ENCODE measurements around the gene FRY. TPM values are rescaled to one million over a fixed set of nuclear protein-coding genes. Genes with fewer than 3 reads are reported as not detected.
"Not testable (repeated sequence)": the region's sequence is repeated elsewhere in the genome, so short reads cannot be mapped to it uniquely, and the experiment has no call there.

The FRY gene
- 0.14 and 0.52 TPM in 2 replicates for total RNA-seq

- no peak for DNase-seq (ENCODE audit: low read depth)
- TF ChIP-seq, protein P1, sequence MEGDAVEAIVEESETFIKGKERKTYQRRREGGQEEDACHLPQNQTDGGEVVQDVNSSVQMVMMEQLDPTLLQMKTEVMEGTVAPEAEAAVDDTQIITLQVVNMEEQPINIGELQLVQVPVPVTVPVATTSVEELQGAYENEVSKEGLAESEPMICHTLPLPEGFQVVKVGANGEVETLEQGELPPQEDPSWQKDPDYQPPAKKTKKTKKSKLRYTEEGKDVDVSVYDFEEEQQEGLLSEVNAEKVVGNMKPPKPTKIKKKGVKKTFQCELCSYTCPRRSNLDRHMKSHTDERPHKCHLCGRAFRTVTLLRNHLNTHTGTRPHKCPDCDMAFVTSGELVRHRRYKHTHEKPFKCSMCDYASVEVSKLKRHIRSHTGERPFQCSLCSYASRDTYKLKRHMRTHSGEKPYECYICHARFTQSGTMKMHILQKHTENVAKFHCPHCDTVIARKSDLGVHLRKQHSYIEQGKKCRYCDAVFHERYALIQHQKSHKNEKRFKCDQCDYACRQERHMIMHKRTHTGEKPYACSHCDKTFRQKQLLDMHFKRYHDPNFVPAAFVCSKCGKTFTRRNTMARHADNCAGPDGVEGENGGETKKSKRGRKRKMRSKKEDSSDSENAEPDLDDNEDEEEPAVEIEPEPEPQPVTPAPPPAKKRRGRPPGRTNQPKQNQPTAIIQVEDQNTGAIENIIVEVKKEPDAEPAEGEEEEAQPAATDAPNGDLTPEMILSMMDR (conservative IDR thresholded peaks at IDR 0.05; ENCODE audit: low read depth, low read length), result peak; percentile 5
- peak within 1 kb of the TSS; percentile 76 for H3K4me3 ChIP-seq (ENCODE audit: low read depth, low read length)
These were observed at the start of gene FRY for GRCh38 chr13:32031025-32031814. Gene FRY (plus strand): TSS chr13:32031774. CDS start chr13:32031796, 22 bp downstream.

DNA sequence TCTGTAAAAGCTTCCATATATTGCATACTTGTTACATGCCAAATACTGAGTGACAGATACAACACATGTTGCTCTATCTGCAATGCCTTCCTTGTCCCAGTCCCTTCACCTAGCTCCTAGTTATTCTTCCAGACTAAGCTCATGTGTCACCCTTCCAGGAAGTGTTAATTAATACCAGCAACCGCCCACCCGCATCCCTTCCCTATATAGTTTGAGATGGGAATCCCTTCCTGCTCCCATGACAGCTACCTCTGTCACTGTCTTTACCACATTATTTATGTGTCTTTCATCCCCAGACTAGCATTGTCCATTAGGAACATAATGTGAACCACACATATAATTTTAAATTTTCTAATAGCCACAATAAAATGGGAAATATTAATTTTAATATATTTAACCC is 49.5 kb upstream of the FRY start:
- TF ChIP-seq, protein P1 (conservative IDR thresholded peaks at IDR 0.05; ENCODE audit: low read depth, low read length), result no peak
- no peak for DNase-seq (ENCODE audit: low read depth)
- no peak overlapping the region for H3K4me3 ChIP-seq (ENCODE audit: low read depth, low read length)

- DNase-seq (ENCODE audit: low read depth), result peak; percentile 84
- no peak overlapping the region for H3K4me3 ChIP-seq (ENCODE audit: low read depth, low read length)
- TF ChIP-seq, protein P1 (conservative IDR thresholded peaks at IDR 0.05; ENCODE audit: low read depth, low read length), result no peak
These were observed 49.0 kb upstream of the FRY start for GRCh38 chr13:31982540-31982939.

DNA sequence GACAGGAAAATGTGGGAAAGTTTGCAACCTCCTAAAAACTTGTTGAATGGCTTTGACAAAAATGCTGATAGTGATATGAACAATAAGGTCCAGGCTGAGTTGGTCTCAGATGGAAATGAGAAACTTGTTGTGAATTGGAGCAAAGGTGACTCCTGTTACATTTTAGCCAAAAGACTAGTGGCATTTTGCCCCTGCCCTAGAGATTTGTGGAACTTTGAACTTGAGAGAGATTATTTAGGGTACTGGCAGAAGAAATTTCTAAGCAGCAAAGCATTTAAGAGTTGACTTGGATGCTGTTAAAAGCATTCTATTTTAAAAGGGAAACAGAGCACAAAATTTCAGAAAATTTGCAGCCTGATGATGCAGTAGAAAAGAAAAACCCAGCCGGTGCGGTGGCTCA is 47.9 kb upstream of the FRY start:
- not testable (repeated sequence) for H3K4me3 ChIP-seq (ENCODE audit: low read depth, low read length); DNase-seq (ENCODE audit: low read depth)

GRCh38 chr13:31984388-31984787 is 47.2 kb upstream of the FRY start:
- not testable (repeated sequence) for H3K4me3 ChIP-seq (ENCODE audit: low read depth, low read length); DNase-seq (ENCODE audit: low read depth)

DNA sequence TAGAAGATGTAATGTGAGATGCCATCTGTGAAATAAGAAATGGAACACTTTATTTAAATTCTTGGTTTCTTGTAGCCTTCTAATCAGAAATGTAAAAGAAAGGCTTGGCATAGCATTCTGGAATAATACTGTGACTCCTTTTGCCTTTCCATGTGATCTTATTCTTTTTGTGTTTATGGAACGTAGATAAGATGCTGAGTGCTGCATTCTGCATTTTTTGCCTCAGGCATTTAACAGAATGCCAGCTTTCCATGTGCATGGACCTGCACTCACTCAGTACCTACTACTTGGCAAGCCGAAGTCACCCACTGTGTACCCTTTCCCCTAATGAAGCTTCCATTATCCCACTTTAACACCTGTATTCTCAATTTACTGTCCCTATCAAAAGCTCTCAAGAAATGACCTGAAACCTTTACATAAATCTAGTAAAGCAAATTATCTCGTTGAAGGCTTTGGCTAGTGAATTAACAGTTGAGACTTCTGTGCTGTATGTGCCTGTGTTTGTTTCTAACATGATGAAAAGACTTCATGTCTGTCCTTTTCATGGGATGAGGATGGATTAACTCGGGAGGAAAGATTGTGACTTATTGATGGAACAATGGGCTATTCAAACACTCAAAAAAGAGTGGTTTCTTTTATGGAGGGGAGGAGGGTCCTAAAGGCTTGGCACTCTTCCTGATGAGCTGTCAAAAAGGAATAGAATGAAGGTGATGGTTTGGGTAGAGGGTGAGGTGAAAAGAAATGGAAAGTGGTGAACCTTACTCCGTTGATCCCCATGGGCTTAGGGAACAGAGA is 44.7 kb upstream of the FRY start:
- DNase-seq (ENCODE audit: low read depth), result no peak
- TF ChIP-seq, protein P1 (conservative IDR thresholded peaks at IDR 0.05; ENCODE audit: low read depth, low read length), result no peak
- no peak overlapping the region for H3K4me3 ChIP-seq (ENCODE audit: low read depth, low read length)

DNA sequence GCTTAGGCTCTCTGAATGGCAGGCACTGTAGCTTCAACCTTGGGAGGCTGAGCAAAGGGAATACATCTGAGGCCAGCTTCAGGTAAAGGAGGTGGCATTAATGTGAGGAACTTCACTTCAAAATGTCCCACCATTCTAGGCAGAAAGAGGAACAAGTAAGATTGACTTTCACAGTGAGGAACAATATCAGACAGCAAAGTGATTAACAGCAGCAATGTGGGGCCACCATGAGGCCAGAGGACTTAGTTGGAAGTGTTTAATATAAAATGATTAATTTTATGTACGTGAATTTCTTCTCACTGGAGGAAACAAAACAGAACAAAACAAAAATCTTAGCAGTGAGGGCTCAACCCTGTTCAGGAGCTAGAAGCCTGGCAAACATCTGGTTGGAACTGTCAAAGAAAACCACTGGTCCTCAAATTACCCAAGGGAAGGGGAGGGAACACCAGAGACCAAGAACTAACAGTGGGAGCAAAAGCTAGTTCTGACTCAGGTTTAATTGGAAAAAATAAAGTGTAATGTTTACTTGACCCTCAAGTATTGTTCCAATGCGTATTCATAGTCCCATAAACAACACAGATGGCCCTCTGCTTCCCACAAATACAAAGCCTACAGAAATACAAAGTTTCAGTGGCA is 43.9 kb upstream of the FRY start:
- no peak for DNase-seq (ENCODE audit: low read depth)
- H3K4me3 ChIP-seq (ENCODE audit: low read depth, low read length), result no peak overlapping the region
- TF ChIP-seq, protein P1 (conservative IDR thresholded peaks at IDR 0.05; ENCODE audit: low read depth, low read length), result no peak

- not testable (repeated sequence) for H3K4me3 ChIP-seq (ENCODE audit: low read depth, low read length); DNase-seq (ENCODE audit: low read depth)
These were observed 37.2 kb upstream of the FRY start for GRCh38 chr13:31994367-31994766.

Measured in epithelial cell of proximal tubule (primary cell).